ENCODE results near the gene ZNF407.

Gene ZNF407

DNA sequence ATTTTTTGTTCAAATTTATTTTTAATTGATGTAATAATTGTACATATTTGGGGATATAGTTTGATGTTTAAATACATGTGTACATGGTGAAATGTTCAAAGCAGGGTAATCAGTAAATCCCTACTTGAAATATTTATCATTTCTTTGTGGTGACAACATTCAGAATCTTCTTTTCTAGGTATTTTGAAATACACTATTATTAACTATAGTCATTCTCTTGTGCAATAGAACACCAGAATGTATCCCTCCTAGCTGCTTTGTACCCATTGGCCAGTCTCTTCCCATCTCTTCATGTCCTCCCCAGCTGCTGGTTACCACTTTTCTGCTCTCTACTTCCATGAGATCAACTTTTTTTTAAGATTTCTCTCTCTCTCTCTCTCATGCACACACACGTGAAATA is 126.5 kb downstream of the ZNF407 start:
- no peak for TF ChIP-seq SCRT2 (tag by site-specific recombination; IDR thresholded peaks at IDR 0.05)
- no peak for TF ChIP-seq ZNF596 (tag by site-specific recombination; IDR thresholded peaks at IDR 0.05)
- TF ChIP-seq, protein P1, sequence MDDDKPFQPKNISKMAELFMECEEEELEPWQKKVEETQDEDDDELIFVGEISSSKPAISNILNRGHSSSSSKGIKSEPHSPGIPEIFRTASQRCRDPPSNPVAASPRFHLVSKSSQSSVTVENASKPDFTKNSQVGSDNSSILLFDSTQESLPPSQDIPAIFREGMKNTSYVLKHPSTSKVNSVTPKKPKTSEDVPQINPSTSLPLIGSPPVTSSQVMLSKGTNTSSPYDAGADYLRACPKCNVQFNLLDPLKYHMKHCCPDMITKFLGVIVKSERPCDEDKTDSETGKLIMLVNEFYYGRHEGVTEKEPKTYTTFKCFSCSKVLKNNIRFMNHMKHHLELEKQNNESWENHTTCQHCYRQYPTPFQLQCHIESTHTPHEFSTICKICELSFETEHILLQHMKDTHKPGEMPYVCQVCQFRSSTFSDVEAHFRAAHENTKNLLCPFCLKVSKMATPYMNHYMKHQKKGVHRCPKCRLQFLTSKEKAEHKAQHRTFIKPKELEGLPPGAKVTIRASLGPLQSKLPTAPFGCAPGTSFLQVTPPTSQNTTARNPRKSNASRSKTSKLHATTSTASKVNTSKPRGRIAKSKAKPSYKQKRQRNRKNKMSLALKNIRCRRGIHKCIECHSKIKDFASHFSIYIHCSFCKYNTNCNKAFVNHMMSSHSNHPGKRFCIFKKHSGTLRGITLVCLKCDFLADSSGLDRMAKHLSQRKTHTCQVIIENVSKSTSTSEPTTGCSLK (tag by site-specific recombination; IDR thresholded peaks at IDR 0.05): no peak
- no peak for TF ChIP-seq RBAK (tag by site-specific recombination; IDR thresholded peaks at IDR 0.05)
- TF ChIP-seq, protein P2, sequence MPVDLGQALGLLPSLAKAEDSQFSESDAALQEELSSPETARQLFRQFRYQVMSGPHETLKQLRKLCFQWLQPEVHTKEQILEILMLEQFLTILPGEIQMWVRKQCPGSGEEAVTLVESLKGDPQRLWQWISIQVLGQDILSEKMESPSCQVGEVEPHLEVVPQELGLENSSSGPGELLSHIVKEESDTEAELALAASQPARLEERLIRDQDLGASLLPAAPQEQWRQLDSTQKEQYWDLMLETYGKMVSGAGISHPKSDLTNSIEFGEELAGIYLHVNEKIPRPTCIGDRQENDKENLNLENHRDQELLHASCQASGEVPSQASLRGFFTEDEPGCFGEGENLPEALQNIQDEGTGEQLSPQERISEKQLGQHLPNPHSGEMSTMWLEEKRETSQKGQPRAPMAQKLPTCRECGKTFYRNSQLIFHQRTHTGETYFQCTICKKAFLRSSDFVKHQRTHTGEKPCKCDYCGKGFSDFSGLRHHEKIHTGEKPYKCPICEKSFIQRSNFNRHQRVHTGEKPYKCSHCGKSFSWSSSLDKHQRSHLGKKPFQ (tag by site-specific recombination; IDR thresholded peaks at IDR 0.05): no peak
- no peak for TF ChIP-seq ZNF792 (tag by site-specific recombination; IDR thresholded peaks at IDR 0.05)
- TF ChIP-seq, protein P3, sequence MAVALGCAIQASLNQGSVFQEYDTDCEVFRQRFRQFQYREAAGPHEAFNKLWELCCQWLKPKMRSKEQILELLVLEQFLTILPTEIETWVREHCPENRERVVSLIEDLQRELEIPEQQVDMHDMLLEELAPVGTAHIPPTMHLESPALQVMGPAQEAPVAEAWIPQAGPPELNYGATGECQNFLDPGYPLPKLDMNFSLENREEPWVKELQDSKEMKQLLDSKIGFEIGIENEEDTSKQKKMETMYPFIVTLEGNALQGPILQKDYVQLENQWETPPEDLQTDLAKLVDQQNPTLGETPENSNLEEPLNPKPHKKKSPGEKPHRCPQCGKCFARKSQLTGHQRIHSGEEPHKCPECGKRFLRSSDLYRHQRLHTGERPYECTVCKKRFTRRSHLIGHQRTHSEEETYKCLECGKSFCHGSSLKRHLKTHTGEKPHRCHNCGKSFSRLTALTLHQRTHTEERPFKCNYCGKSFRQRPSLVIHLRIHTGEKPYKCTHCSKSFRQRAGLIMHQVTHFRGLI (tag by site-specific recombination; IDR thresholded peaks at IDR 0.05): no peak
- no peak for TF ChIP-seq ZNF433 (tag by site-specific recombination; IDR thresholded peaks at IDR 0.05; ENCODE audit: low read depth)
- no peak for TF ChIP-seq ZNF677 (tag by site-specific recombination; IDR thresholded peaks at IDR 0.05)
- no peak for TF ChIP-seq GLI2 (tag by site-specific recombination; IDR thresholded peaks at IDR 0.05; ENCODE audit: borderline replicate concordance, low read depth)
- no peak for TF ChIP-seq ZNF112 (tag by site-specific recombination; IDR thresholded peaks at IDR 0.05)
- TF ChIP-seq ZNF416 (tag by site-specific recombination; IDR thresholded peaks at IDR 0.05): no peak
- TF ChIP-seq, protein P4, sequence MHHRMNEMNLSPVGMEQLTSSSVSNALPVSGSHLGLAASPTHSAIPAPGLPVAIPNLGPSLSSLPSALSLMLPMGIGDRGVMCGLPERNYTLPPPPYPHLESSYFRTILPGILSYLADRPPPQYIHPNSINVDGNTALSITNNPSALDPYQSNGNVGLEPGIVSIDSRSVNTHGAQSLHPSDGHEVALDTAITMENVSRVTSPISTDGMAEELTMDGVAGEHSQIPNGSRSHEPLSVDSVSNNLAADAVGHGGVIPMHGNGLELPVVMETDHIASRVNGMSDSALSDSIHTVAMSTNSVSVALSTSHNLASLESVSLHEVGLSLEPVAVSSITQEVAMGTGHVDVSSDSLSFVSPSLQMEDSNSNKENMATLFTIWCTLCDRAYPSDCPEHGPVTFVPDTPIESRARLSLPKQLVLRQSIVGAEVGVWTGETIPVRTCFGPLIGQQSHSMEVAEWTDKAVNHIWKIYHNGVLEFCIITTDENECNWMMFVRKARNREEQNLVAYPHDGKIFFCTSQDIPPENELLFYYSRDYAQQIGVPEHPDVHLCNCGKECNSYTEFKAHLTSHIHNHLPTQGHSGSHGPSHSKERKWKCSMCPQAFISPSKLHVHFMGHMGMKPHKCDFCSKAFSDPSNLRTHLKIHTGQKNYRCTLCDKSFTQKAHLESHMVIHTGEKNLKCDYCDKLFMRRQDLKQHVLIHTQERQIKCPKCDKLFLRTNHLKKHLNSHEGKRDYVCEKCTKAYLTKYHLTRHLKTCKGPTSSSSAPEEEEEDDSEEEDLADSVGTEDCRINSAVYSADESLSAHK (tag by site-specific recombination; IDR thresholded peaks at IDR 0.05): no peak
- TF ChIP-seq ZNF670 (tag by site-specific recombination; IDR thresholded peaks at IDR 0.05; ENCODE audit: low read depth): no peak
- no peak for TF ChIP-seq REPIN1 (tag by site-specific recombination; IDR thresholded peaks at IDR 0.05; ENCODE audit: low read depth)
- TF ChIP-seq, protein P5, sequence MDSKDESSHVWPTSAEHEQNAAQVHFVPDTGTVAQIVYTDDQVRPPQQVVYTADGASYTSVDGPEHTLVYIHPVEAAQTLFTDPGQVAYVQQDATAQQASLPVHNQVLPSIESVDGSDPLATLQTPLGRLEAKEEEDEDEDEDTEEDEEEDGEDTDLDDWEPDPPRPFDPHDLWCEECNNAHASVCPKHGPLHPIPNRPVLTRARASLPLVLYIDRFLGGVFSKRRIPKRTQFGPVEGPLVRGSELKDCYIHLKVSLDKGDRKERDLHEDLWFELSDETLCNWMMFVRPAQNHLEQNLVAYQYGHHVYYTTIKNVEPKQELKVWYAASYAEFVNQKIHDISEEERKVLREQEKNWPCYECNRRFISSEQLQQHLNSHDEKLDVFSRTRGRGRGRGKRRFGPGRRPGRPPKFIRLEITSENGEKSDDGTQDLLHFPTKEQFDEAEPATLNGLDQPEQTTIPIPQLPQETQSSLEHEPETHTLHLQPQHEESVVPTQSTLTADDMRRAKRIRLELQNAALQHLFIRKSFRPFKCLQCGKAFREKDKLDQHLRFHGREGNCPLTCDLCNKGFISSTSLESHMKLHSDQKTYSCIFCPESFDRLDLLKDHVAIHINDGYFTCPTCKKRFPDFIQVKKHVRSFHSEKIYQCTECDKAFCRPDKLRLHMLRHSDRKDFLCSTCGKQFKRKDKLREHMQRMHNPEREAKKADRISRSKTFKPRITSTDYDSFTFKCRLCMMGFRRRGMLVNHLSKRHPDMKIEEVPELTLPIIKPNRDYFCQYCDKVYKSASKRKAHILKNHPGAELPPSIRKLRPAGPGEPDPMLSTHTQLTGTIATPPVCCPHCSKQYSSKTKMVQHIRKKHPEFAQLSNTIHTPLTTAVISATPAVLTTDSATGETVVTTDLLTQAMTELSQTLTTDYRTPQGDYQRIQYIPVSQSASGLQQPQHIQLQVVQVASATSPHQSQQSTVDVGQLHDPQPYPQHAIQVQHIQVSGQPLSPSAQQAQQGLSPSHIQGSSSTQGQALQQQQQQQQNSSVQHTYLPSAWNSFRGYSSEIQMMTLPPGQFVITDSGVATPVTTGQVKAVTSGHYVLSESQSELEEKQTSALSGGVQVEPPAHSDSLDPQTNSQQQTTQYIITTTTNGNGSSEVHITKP (tag by site-specific recombination; IDR thresholded peaks at IDR 0.05): no peak
- TF ChIP-seq ZSCAN16 (tag by site-specific recombination; IDR thresholded peaks at IDR 0.05): no peak
- TF ChIP-seq ZNF629 (tag by site-specific recombination; IDR thresholded peaks at IDR 0.05): no peak
- TF ChIP-seq, protein P6, sequence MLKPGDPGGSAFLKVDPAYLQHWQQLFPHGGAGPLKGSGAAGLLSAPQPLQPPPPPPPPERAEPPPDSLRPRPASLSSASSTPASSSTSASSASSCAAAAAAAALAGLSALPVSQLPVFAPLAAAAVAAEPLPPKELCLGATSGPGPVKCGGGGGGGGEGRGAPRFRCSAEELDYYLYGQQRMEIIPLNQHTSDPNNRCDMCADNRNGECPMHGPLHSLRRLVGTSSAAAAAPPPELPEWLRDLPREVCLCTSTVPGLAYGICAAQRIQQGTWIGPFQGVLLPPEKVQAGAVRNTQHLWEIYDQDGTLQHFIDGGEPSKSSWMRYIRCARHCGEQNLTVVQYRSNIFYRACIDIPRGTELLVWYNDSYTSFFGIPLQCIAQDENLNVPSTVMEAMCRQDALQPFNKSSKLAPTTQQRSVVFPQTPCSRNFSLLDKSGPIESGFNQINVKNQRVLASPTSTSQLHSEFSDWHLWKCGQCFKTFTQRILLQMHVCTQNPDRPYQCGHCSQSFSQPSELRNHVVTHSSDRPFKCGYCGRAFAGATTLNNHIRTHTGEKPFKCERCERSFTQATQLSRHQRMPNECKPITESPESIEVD (tag by site-specific recombination; IDR thresholded peaks at IDR 0.05): no peak
- TF ChIP-seq GLIS1 (tag by site-specific recombination; IDR thresholded peaks at IDR 0.05): no peak
- no peak overlapping the region for H3K4me3 ChIP-seq (ENCODE audit: low read depth, low read length)
- CTCF ChIA-PET: interaction anchor here (0.6 to 1.0 kb wide), 2 partner anchors 111 to 229 kb away, joined by 3 read pairs; no protein-coding TSS in a partner anchor

More for the DNA sequence above, 126.5 kb downstream of the ZNF407 start:
- H3K9me3 ChIP-seq (ENCODE audit: control insufficient read depth, insufficient read depth, low read depth, low read length): no peaks in the 10 kb centered on the region
- H3K36me3 ChIP-seq (ENCODE audit: control insufficient read depth in 2 of 2, insufficient read depth in 1 of 2, low read length in 2 of 2): no peaks in the 10 kb centered on the region
- H3K27ac ChIP-seq (ENCODE audit: extremely low read depth, low read depth, low read length): no peak overlapping the region
- no peaks in the 10 kb centered on the region for H3K4me1 ChIP-seq (ENCODE audit: control insufficient read depth, insufficient read depth, low read length)
- POLR2A ChIA-PET: no interaction called here

All from HEK293 (cell line).